Natural killer cell (primary cell): ENCODE data around the gene OLFM4. TPM values are rescaled to one million over a fixed set of nuclear protein-coding genes. Genes with fewer than 3 reads are reported as not detected.

Source experiments
- ATAC-seq, 3 donors: fragments of 150-1000 bp in 2 of 3; fragments of 200-7000 bp in 1 of 3; cut with Tn5 transposase; 1 replicate in 1 of 3; 2 replicates in 2 of 3; pipeline ENCODE4 v1.10.0; 2021; ENCODE audit warnings: mild to moderate bottlenecking in 2 of 3, moderate library complexity in 2 of 3
- DNase-seq, 2 donors: peaks; one replicate each; pipeline versions ENCODE4 v3.0.0 to v3.0.0-alpha.2; 2013 to 2021; ENCODE audit warnings: mixed read lengths in 1 of 2
- H3K27ac ChIP-seq: one replicate; pipeline ENCODE4 v1.5.1; 2013; ENCODE audit warnings: mild to moderate bottlenecking, low read length
- H3K27me3 ChIP-seq: one replicate; pipeline ENCODE4 v1.6.1; 2013; ENCODE audit warnings: low read length; ENCODE audit not compliant: control insufficient read depth, insufficient read depth
- H3K36me3 ChIP-seq: one replicate; pipeline ENCODE4 v1.6.1; 2013; ENCODE audit warnings: low read length; ENCODE audit not compliant: control insufficient read depth, insufficient read depth
- H3K4me1 ChIP-seq: one replicate; pipeline ENCODE4 v1.6.1; 2013; ENCODE audit warnings: low read length; ENCODE audit not compliant: control insufficient read depth, insufficient read depth
- H3K4me3 ChIP-seq: one replicate; pipeline ENCODE4 v1.5.1; 2013; ENCODE audit warnings: low read length
- H3K9me3 ChIP-seq: one replicate; pipeline ENCODE4 v1.6.1; 2013; ENCODE audit warnings: low read length; ENCODE audit not compliant: control insufficient read depth, insufficient read depth
- H3K27ac Mint-ChIP-seq, 2 donors: one replicate each; pipeline ENCODE4 v1.8.0; 2022; ENCODE audit warnings: mild to moderate bottlenecking in 2 of 2, mixed read lengths in 2 of 2, moderate library complexity in 1 of 2
- H3K27me3 Mint-ChIP-seq, 2 donors: one replicate each; pipeline ENCODE4 v1.8.0; 2022; ENCODE audit warnings: low read depth in 2 of 2, mixed read lengths in 2 of 2
- H3K36me3 Mint-ChIP-seq: one replicate; pipeline ENCODE4 v1.8.0; 2022; ENCODE audit warnings: mixed read lengths
- H3K4me1 Mint-ChIP-seq, 2 donors: one replicate each; pipeline ENCODE4 v1.8.0; 2022; ENCODE audit warnings: mixed read lengths in 2 of 2
- H3K4me3 Mint-ChIP-seq: one replicate; pipeline ENCODE4 v1.8.0; 2022; ENCODE audit warnings: mild to moderate bottlenecking, moderate library complexity, mixed read lengths
- H3K9me3 Mint-ChIP-seq, 2 donors: one replicate each; pipeline ENCODE4 v1.8.0; 2022; ENCODE audit warnings: mixed read lengths in 2 of 2
- WGBS: methylation state at CpG from one replicate; pipeline ENCODE4 v1.1.7; 2013; ENCODE audit warnings: missing lambda C conversion rate; ENCODE audit not compliant: insufficient coverage; 5-methylcytosine and 5-hydroxymethylcytosine counted together
- intact Hi-C: fragments of 100-400 bp; cut with micrococcal nuclease; formaldehyde crosslinking; loops from one replicate; pipeline ENCODE4 v1.14.2; 2022
- total RNA-seq, 4 donors: library from RNA; stranded (reverse); fragments of 120-200 nt in 1 of 4; gene quantifications; one replicate each; pipeline versions ENCODE4 v1.2.3 to v1.2.4, GENCODE V29; 2013 to 2022
- TF ChIP-seq, protein P1 (sequence below): fragments of 200-600 bp; IDR thresholded peaks from one replicate; pipeline ENCODE4 v1.8.0; 2022; ENCODE audit warnings: antibody characterized with exemption

OLFM4 gene
- total RNA-seq, 3 donors from 2014 or later (not counting 1 experiment from before 2014, with no cell fraction given): not detected

- H3K4me1 ChIP-seq: peaks cover 16% of the 10 kb centered on the region
- intact Hi-C loops: no loop called here
- peak overlapping the region; percentile 79 for H3K4me3 Mint-ChIP-seq
- no peaks in the 10 kb centered on the region for H3K36me3 ChIP-seq
- peak overlapping the region; percentile 85 to 87 for H3K27ac Mint-ChIP-seq
- H3K27me3 ChIP-seq: no peaks in the 10 kb centered on the region
- peak overlapping the region; percentile 61 for H3K27ac ChIP-seq
- WGBS: 88% methylated on average over 4 of the region's 5 CpGs
- DNase-seq (no peak), ATAC-seq (no peak)
- H3K27me3 Mint-ChIP-seq: no peaks in the 10 kb centered on the region
- no peaks in the 10 kb centered on the region for H3K9me3 Mint-ChIP-seq
- no peaks in the 10 kb centered on the region for H3K36me3 Mint-ChIP-seq
- peaks cover 48 to 65% of the 10 kb centered on the region in 2 donors for H3K4me1 Mint-ChIP-seq
- TF ChIP-seq, protein P1, sequence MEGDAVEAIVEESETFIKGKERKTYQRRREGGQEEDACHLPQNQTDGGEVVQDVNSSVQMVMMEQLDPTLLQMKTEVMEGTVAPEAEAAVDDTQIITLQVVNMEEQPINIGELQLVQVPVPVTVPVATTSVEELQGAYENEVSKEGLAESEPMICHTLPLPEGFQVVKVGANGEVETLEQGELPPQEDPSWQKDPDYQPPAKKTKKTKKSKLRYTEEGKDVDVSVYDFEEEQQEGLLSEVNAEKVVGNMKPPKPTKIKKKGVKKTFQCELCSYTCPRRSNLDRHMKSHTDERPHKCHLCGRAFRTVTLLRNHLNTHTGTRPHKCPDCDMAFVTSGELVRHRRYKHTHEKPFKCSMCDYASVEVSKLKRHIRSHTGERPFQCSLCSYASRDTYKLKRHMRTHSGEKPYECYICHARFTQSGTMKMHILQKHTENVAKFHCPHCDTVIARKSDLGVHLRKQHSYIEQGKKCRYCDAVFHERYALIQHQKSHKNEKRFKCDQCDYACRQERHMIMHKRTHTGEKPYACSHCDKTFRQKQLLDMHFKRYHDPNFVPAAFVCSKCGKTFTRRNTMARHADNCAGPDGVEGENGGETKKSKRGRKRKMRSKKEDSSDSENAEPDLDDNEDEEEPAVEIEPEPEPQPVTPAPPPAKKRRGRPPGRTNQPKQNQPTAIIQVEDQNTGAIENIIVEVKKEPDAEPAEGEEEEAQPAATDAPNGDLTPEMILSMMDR: no peak
- H3K4me3 ChIP-seq: no peak overlapping the region
- no peaks in the 10 kb centered on the region for H3K9me3 ChIP-seq
These were observed 30.4 kb upstream of the OLFM4 start for GRCh38 chr13:52997951-52998876.

- TF ChIP-seq, protein P1: no peak
- ATAC-seq (peak; percentile 71 to 83 (median 79)), DNase-seq (no peak)
- intact Hi-C loops: no loop called here
- 31% methylated on average over 4 of the region's 4 CpGs for WGBS
- H3K27me3 ChIP-seq: no peaks in the 10 kb centered on the region
- Mint-ChIP-seq H3K4me1 (peaks cover 38 to 55% of the 10 kb centered on the region in 2 donors), H3K27me3 (no peaks in the 10 kb centered on the region), H3K36me3 (no peaks in the 10 kb centered on the region), H3K4me3 (peak overlapping the region; percentile 79), H3K27ac (peak overlapping the region; percentile 85 to 87), H3K9me3 (no peaks in the 10 kb centered on the region)
- H3K4me1 ChIP-seq: peaks cover 11% of the 10 kb centered on the region
- no peak overlapping the region for H3K4me3 ChIP-seq
- H3K27ac ChIP-seq: peak overlapping the region; percentile 61
- H3K36me3 ChIP-seq: no peaks in the 10 kb centered on the region
- H3K9me3 ChIP-seq: no peaks in the 10 kb centered on the region
These were observed 29.4 kb upstream of the OLFM4 start for GRCh38 chr13:52999093-52999696.

- ATAC-seq (no peak), DNase-seq (no peak)
- Mint-ChIP-seq H3K9me3 (no peaks in the 10 kb centered on the region), H3K27ac (no peak overlapping the region), H3K27me3 (no peaks in the 10 kb centered on the region), H3K4me3 (no peak overlapping the region), H3K36me3 (no peaks in the 10 kb centered on the region), H3K4me1 (peaks cover 25 to 37% of the 10 kb centered on the region in 2 donors)
- H3K4me1 ChIP-seq: peaks cover 4% of the 10 kb centered on the region
- WGBS: 92% methylated on average over 4 of the region's 4 CpGs
- intact Hi-C loops: no loop called here
- no peak overlapping the region for H3K27ac ChIP-seq
- H3K4me3 ChIP-seq: no peak overlapping the region
- TF ChIP-seq, protein P1: no peak
- H3K9me3 ChIP-seq: no peaks in the 10 kb centered on the region
- no peaks in the 10 kb centered on the region for H3K27me3 ChIP-seq
- no peaks in the 10 kb centered on the region for H3K36me3 ChIP-seq
These were observed 27.0 kb upstream of the OLFM4 start for GRCh38 chr13:53001444-53002225.
